GM12875 (cell line): ENCODE measurements around the gene TACC3.

Source experiments
- H3K4me3 ChIP-seq: one replicate; pipeline ENCODE4 v1.5.1; 2011; ENCODE audit warnings: low read depth, low read length, control low read depth
- CTCF ChIP-seq: IDR thresholded peaks from 2 replicates; pipeline ENCODE4 v1.5.1; 2011; ENCODE audit warnings: low read depth, mild to moderate bottlenecking, control low read depth, inconsistent platforms, low read length, moderate library complexity, borderline replicate concordance; ENCODE audit not compliant: insufficient read depth

The TACC3 gene

GRCh38 chr4:1735215-1735614 lies 13.9 kb downstream of the TACC3 start:
- TF ChIP-seq CTCF: no peak
- no peak overlapping the region for H3K4me3 ChIP-seq

- no peak overlapping the region for H3K4me3 ChIP-seq
- no peak for TF ChIP-seq CTCF
Measured at GRCh38 chr4:1736812-1737211, 15.5 kb downstream of the TACC3 start.

- no peak for TF ChIP-seq CTCF
- H3K4me3 ChIP-seq: no peak overlapping the region
Measured at GRCh38 chr4:1737666-1738065, 16.3 kb downstream of the TACC3 start.

- no peak overlapping the region for H3K4me3 ChIP-seq
- TF ChIP-seq CTCF: no peak
Measured at GRCh38 chr4:1738410-1738809, 17.1 kb downstream of the TACC3 start.

- TF ChIP-seq CTCF: no peak
- no peak overlapping the region for H3K4me3 ChIP-seq
Measured at GRCh38 chr4:1739358-1739757, 18.0 kb downstream of the TACC3 start.

- no peak for TF ChIP-seq CTCF
- H3K4me3 ChIP-seq: no peak overlapping the region
Measured at GRCh38 chr4:1740021-1740545, 18.8 kb downstream of the TACC3 start.

GRCh38 chr4:1741208-1741607 lies 19.9 kb downstream of the TACC3 start:
- H3K4me3 ChIP-seq: no peak overlapping the region
- no peak for TF ChIP-seq CTCF
